COLO668 (cell line): ENCODE measurements around the gene QDPR.
"Not testable (repeated sequence)": the region's sequence is repeated elsewhere in the genome, so short reads cannot be mapped to it uniquely, and the experiment has no call there.

Experiments used
- DNase-seq: peaks from one replicate; lab custom pipeline; 2025; ENCODE audit not compliant: unreplicated experiment; lab: John Stamatoyannopoulos, UW

The QDPR gene

DNA sequence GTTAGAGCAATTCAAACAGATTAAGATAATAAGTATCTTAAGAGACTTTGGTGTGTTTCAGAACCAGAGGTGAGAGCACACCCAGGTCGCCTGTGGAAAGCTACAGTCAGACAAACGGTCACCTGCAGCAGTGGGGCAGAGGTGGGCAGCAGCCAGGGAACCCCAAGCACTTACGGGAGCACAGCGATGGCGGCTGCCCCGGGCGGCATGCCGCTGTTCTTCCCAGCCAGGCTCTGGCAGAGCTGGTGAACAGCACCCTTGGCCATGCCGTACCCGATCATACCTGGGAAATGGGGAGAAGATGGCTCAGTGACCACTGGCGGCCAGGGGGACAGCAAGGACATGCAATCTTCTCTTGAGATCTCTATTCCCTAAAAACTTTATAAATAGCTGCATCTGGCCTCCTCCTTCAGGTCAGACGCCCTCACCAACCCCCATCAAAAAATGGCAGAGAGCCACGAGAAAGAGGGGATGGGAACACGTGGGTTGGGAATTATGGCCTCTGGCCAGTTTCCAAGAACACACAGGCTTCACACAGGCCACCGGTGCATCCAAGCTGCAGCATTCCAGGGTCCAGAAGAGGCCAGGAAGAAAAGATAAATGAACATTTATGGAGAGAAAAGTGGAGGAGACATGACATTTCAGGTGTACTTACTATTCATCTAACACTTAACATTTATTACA lies 19.7 kb downstream of the QDPR start:
- DNase-seq = no peak

GRCh38 chr4:17491196-17491595 lies 20.7 kb downstream of the QDPR start:
- no peak for DNase-seq

GRCh38 chr4:17490575-17491059 lies 21.3 kb downstream of the QDPR start:
- no peak for DNase-seq

DNA sequence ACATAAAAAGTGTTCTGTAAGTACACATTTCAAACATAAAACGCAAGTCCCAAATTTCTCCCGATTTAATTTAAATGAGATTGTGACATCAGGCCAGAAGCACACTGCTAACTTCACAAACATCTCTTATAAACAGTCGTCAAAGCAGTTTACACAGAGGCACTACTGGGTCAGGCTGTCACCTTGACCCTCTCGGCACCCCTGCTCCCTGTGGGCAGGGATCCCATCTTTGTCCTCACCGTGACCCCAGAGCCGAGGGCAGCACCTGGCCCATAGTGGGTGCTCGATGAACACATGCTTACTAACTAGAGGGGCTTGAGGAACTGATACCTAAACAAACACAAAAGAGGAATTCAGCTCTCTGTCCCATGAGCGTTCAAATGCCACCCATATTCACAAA lies 22.2 kb downstream of the QDPR start:
- no peak for DNase-seq

DNA sequence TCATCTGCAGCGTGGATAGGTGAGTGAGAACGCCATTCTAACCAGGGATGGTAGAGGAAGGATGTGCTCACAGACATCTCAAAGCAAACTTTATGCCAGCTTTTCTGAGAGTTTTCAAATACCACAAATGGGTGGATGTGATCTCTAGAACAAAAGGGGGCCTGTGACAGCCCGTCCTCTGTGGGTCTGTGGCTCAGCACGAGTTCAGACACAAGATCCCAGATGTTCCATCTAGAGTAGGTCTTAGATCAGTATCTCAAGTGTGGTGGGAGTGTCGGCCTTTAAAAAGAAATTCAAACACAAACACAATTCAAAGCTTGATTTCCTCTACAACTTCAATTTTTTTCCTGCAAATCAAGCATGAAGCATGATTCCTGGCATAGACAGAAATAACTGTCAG lies 22.8 kb downstream of the QDPR start:
- no peak for DNase-seq

GRCh38 chr4:17482716-17483115 lies 29.2 kb downstream of the QDPR start:
- DNase-seq = no peak

DNA sequence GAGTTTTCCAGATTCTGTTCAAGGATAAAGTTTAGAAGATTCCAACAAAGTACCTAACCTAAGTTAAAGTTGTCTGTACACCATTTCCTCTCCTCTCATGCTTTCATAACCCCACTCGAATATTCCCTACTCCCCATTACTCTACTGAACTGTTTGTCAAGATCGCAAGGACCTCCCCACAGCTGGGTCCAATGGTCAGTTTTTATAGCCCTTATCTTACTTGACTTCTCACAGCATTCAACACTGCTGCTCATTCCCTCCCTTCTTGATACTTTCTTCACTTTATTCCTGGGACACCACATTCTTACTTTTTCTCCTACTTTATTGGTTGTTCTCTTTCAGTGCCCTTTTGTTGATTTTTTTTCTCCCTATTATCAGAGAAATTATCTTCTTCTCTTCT lies 30.9 kb downstream of the QDPR start:
- DNase-seq = no peak

GRCh38 chr4:17480210-17480927 lies 31.5 kb downstream of the QDPR start:
- no peak for DNase-seq

GRCh38 chr4:17477774-17478472 lies 34.0 kb downstream of the QDPR start:
- DNase-seq = no peak

DNA sequence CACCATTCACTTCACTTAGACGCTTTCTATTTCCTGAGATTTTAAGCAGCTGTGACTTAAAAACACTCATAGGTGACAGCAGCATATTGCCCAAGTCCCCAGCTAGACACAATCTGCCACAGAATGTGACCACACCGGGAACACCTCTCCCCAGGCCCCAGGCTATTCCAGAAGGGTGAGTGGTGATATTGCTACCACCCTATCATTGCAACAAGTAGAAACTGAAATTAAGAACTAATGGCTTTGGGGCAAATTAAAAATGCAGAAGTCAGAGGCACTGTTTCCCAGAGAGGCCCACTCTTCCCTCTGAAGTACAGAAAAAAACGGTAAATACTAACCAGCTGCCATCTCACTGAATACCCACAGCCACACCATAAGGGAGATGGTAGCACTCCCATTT lies 35.0 kb downstream of the QDPR start:
- no peak for DNase-seq

GRCh38 chr4:17475481-17475880 lies 36.4 kb downstream of the QDPR start:
- no peak for DNase-seq

DNA sequence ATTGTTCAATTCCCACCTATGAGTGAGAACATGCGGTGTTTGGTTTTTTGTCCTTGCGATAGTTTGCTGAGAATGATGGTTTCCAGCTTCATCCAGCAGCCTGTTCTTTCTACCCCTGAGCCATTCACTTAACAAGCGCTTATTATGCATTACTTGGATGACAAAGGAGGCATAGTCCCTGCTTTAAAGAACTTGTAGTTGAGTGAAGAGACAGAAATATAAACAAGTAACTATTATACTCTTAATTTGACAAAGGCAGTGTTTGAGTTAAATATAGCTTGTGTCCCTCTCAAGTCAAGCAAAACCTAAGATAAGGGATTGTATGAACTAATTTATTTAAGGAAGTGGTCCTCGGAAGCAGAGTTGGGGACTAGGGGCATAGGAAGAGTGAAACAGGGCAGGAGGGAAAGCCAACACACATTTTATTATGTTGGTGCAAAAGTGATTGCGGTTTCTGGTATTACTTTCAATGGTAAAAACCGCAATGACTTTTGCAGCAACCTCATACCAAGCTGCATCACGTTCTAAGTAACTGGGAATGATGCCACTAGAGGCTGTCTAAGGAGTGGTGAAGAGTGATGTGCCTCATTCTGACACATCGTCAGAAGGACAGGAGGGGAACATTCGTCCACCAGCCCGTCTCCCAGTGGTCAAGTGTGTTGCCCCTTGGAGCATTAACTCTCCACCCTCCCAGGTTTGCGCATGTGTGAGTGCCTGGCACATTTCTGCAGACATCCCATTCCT lies 41.8 kb downstream of the QDPR start:
- no peak for DNase-seq

- no peak for DNase-seq
Observed at GRCh38 chr4:17468619-17469221, 43.2 kb downstream of the QDPR start.

GRCh38 chr4:17463606-17464005 lies 48.3 kb downstream of the QDPR start:
- no peak for DNase-seq

- DNase-seq = no peak
Observed at GRCh38 chr4:17450269-17450804, 61.6 kb downstream of the QDPR start.

DNA sequence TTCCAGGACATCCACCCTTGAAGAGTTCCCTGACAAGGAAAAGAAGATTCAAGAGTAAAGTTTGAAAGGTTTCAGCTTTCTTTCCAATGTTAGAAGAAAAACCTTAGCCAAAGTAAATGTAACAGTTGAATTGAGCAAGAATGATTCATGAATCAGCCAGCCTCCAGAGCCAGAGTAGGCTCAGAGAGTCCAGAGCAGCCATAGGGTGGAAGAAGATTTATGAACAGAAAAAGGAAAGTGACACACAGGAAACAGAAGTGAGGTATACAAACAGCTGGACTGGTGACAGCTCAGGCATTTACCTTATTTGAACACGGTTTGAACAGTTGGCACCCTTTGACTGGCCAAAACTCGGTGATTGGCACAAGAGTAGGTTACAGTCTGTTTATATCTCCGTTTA lies 63.2 kb downstream of the QDPR start:
- DNase-seq = no peak

- peak; percentile 27 for DNase-seq
Observed at GRCh38 chr4:17447675-17448298, 64.1 kb downstream of the QDPR start.

- no peak for DNase-seq
Observed at GRCh38 chr4:17447056-17447455, 64.8 kb downstream of the QDPR start.

- not testable (repeated sequence) for DNase-seq
Observed at GRCh38 chr4:17442477-17442876, 69.4 kb downstream of the QDPR start.

- no peak for DNase-seq
Observed at GRCh38 chr4:17437396-17437795, 74.5 kb downstream of the QDPR start.
